Activated CD4-positive, alpha-beta T cell treated with anti-CD3 and anti-CD28 coated beads, Interleukin-2, amount 10 ng/mL, durations not matched to agents 24 days and 14 days (primary cell): Measurements from ENCODE around the gene APOL4. TPM values are rescaled to one million over a fixed set of nuclear protein-coding genes. Genes with fewer than 3 reads are reported as not detected.
A peak's percentile ranks its signal among the peaks of the same experiment; 100 is the strongest.
"Not testable (repeated sequence)": the region's sequence is repeated elsewhere in the genome, so short reads cannot be mapped to it uniquely, and the experiment has no call there.

Experiments
- DNase-seq: peaks from one replicate; pipeline ENCODE4 v3.0.0; 2022
- H3K27ac Mint-ChIP-seq: one replicate; pipeline ENCODE4 v1.8.0; 2022; ENCODE audit warnings: mild to moderate bottlenecking, mixed read lengths
- H3K27me3 Mint-ChIP-seq: one replicate; pipeline ENCODE4 v1.8.0; 2022; ENCODE audit warnings: mixed read lengths
- H3K36me3 Mint-ChIP-seq: one replicate; pipeline ENCODE4 v1.8.0; 2022; ENCODE audit warnings: low read depth, mild to moderate bottlenecking, mixed read lengths
- H3K4me1 Mint-ChIP-seq: one replicate; pipeline ENCODE4 v1.8.0; 2021; ENCODE audit warnings: mixed read lengths
- H3K4me3 Mint-ChIP-seq: one replicate; pipeline ENCODE4 v1.8.0; 2022; ENCODE audit warnings: mild to moderate bottlenecking, moderate library complexity, mixed read lengths
- H3K9me3 Mint-ChIP-seq: one replicate; pipeline ENCODE4 v1.8.0; 2021; ENCODE audit warnings: mixed read lengths
- intact Hi-C: fragments of 100-400 bp; cut with micrococcal nuclease; formaldehyde crosslinking; loops from one replicate; pipeline ENCODE4 v1.15.1; 2023
- total RNA-seq: library from RNA; stranded (reverse); gene quantifications from 2 replicates; pipeline ENCODE4 v1.2.3, GENCODE V29; 2022

Gene APOL4
- total RNA-seq, 1 donor from 2014 or later: not detected

- intact Hi-C loops: loop anchor here (2.0 to 10.0 kb wide), 3 partner anchors 24 to 512 kb away; partner anchors contain the start of genes APOL2 and APOL6
- H3K36me3 Mint-ChIP-seq: peaks cover 40% of the 10 kb centered on the region
Measured at GRCh38 chr22:36156515-36157419, 44.8 kb downstream of the APOL4 start.

GRCh38 chr22:36156119-36156514 lies 45.5 kb downstream of the APOL4 start:
- intact Hi-C loops: loop anchor here (2.0 to 10.0 kb wide), 3 partner anchors 25 to 511 kb away; partner anchors contain the start of genes APOL2 and APOL6
- H3K27ac Mint-ChIP-seq: peak overlapping the region; percentile 99
- H3K36me3 Mint-ChIP-seq: peaks cover 46% of the 10 kb centered on the region
- H3K9me3 Mint-ChIP-seq: no peaks in the 10 kb centered on the region
- DNase-seq: no peak
- H3K4me3 Mint-ChIP-seq: peak overlapping the region; percentile 94
- H3K27me3 Mint-ChIP-seq: no peaks in the 10 kb centered on the region
- H3K4me1 Mint-ChIP-seq: peaks cover 79% of the 10 kb centered on the region

More at GRCh38 chr22:36156515-36157419, 44.8 kb downstream of the APOL4 start:
- peak; percentile 86 for DNase-seq
- Mint-ChIP-seq H3K9me3 (no peaks in the 10 kb centered on the region), H3K27ac (peak overlapping the region; percentile 99), H3K4me3 (peak overlapping the region; percentile 94), H3K4me1 (peaks cover 81% of the 10 kb centered on the region), H3K27me3 (no peaks in the 10 kb centered on the region)

- Mint-ChIP-seq H3K36me3 (peaks cover 47% of the 10 kb centered on the region), H3K4me1 (peaks cover 78% of the 10 kb centered on the region), H3K4me3 (peak overlapping the region; percentile 94)
Measured at GRCh38 chr22:36155702-36156101, 45.9 kb downstream of the APOL4 start.

GRCh38 chr22:36154423-36154945 lies 47.1 kb downstream of the APOL4 start:
- peaks cover 74% of the 10 kb centered on the region for H3K4me1 Mint-ChIP-seq
- H3K27me3 Mint-ChIP-seq: no peaks in the 10 kb centered on the region
- H3K9me3 Mint-ChIP-seq: no peaks in the 10 kb centered on the region
- DNase-seq: no peak
- peak overlapping the region; percentile 64 for H3K27ac Mint-ChIP-seq
- intact Hi-C loops: loop anchor here (10.0 kb wide), 1 partner anchor 510 kb away; the partner anchor contains the start of gene APOL6
- peaks cover 50% of the 10 kb centered on the region for H3K36me3 Mint-ChIP-seq
- H3K4me3 Mint-ChIP-seq: peak overlapping the region; percentile 47

More at GRCh38 chr22:36155702-36156101, 45.9 kb downstream of the APOL4 start:
- no peak for DNase-seq
- intact Hi-C loops: loop anchor here (2.0 to 10.0 kb wide), 3 partner anchors 25 to 511 kb away; partner anchors contain the start of genes APOL2 and APOL6
- H3K9me3 Mint-ChIP-seq: no peaks in the 10 kb centered on the region
- no peaks in the 10 kb centered on the region for H3K27me3 Mint-ChIP-seq
- H3K27ac Mint-ChIP-seq: peak overlapping the region; percentile 99

- Mint-ChIP-seq H3K4me1 (peaks cover 67% of the 10 kb centered on the region), H3K27ac (no peak overlapping the region), H3K9me3 (no peaks in the 10 kb centered on the region), H3K4me3 (no peak overlapping the region), H3K27me3 (no peaks in the 10 kb centered on the region), H3K36me3 (peaks cover 54% of the 10 kb centered on the region)
- no peak for DNase-seq
- intact Hi-C loops: loop anchor here (10.0 kb wide), 1 partner anchor 509 kb away; the partner anchor contains the start of gene APOL6
Measured at GRCh38 chr22:36153501-36154422, 47.8 kb downstream of the APOL4 start.

GRCh38 chr22:36152821-36153220 lies 48.8 kb downstream of the APOL4 start:
- DNase-seq, H3K27me3 Mint-ChIP-seq, H3K27ac Mint-ChIP-seq, H3K9me3 Mint-ChIP-seq, H3K4me3 Mint-ChIP-seq: not testable (repeated sequence)
- H3K36me3 Mint-ChIP-seq: peaks cover 60% of the 10 kb centered on the region
- intact Hi-C loops: loop anchor here (10.0 kb wide), 1 partner anchor 508 kb away; the partner anchor contains the start of gene APOL6
- peaks cover 59% of the 10 kb centered on the region for H3K4me1 Mint-ChIP-seq

- H3K9me3 Mint-ChIP-seq: no peaks in the 10 kb centered on the region
- H3K36me3 Mint-ChIP-seq: peaks cover 66% of the 10 kb centered on the region
- no peak for DNase-seq
- no peaks in the 10 kb centered on the region for H3K27me3 Mint-ChIP-seq
- intact Hi-C loops: loop anchor here (10.0 kb wide), 1 partner anchor 507 kb away; the partner anchor contains the start of gene APOL6
- H3K4me3 Mint-ChIP-seq: no peak overlapping the region
- H3K4me1 Mint-ChIP-seq: peaks cover 54% of the 10 kb centered on the region
- peak overlapping the region; percentile 59 for H3K27ac Mint-ChIP-seq
Measured at GRCh38 chr22:36152088-36152487, 49.5 kb downstream of the APOL4 start.

GRCh38 chr22:36151006-36151595 lies 50.5 kb downstream of the APOL4 start:
- Mint-ChIP-seq H3K27me3 (no peaks in the 10 kb centered on the region), H3K4me1 (peaks cover 44% of the 10 kb centered on the region), H3K9me3 (no peaks in the 10 kb centered on the region), H3K36me3 (peaks cover 64% of the 10 kb centered on the region), H3K27ac (peak overlapping the region; percentile 29), H3K4me3 (no peak overlapping the region)
- no peak for DNase-seq
- intact Hi-C loops: loop anchor here (10.0 kb wide), 1 partner anchor 506 kb away; the partner anchor contains the start of gene APOL6

GRCh38 chr22:36149441-36149840 lies 52.2 kb downstream of the APOL4 start:
- H3K27ac Mint-ChIP-seq: no peak overlapping the region

GRCh38 chr22:36148411-36148810 lies 53.2 kb downstream of the APOL4 start:
- peaks cover 68% of the 10 kb centered on the region for H3K36me3 Mint-ChIP-seq
- no peak overlapping the region for H3K27ac Mint-ChIP-seq
- intact Hi-C loops: no loop called here
- no peaks in the 10 kb centered on the region for H3K9me3 Mint-ChIP-seq
- no peak overlapping the region for H3K4me3 Mint-ChIP-seq
- H3K4me1 Mint-ChIP-seq: peaks cover 23% of the 10 kb centered on the region
- H3K27me3 Mint-ChIP-seq: no peaks in the 10 kb centered on the region
- no peak for DNase-seq

More at GRCh38 chr22:36149441-36149840, 52.2 kb downstream of the APOL4 start:
- Mint-ChIP-seq H3K9me3 (no peaks in the 10 kb centered on the region), H3K4me3 (no peak overlapping the region), H3K27me3 (no peaks in the 10 kb centered on the region), H3K36me3 (peaks cover 65% of the 10 kb centered on the region), H3K4me1 (peaks cover 31% of the 10 kb centered on the region)
- no peak for DNase-seq
- intact Hi-C loops: no loop called here

GRCh38 chr22:36147196-36147791 lies 54.3 kb downstream of the APOL4 start:
- Mint-ChIP-seq H3K27ac (peak overlapping the region; percentile 28), H3K36me3 (peaks cover 71% of the 10 kb centered on the region)

GRCh38 chr22:36145881-36146280 lies 55.7 kb downstream of the APOL4 start:
- H3K36me3 Mint-ChIP-seq: peaks cover 72% of the 10 kb centered on the region
- H3K27ac Mint-ChIP-seq: peak overlapping the region; percentile 22

More at GRCh38 chr22:36147196-36147791, 54.3 kb downstream of the APOL4 start:
- Mint-ChIP-seq H3K4me3 (no peak overlapping the region), H3K9me3 (no peaks in the 10 kb centered on the region), H3K27me3 (no peaks in the 10 kb centered on the region), H3K4me1 (peaks cover 21% of the 10 kb centered on the region)
- DNase-seq: no peak
- intact Hi-C loops: no loop called here

More at GRCh38 chr22:36145881-36146280, 55.7 kb downstream of the APOL4 start:
- Mint-ChIP-seq H3K9me3 (no peaks in the 10 kb centered on the region), H3K4me3 (no peak overlapping the region), H3K4me1 (peaks cover 9% of the 10 kb centered on the region), H3K27me3 (no peaks in the 10 kb centered on the region)
- intact Hi-C loops: loop anchor here (1.0 kb wide), 1 partner anchor 34 kb away; no protein-coding TSS in a partner anchor
- no peak for DNase-seq
